ENCODE measurements around the gene SLC25A21.

DNA sequence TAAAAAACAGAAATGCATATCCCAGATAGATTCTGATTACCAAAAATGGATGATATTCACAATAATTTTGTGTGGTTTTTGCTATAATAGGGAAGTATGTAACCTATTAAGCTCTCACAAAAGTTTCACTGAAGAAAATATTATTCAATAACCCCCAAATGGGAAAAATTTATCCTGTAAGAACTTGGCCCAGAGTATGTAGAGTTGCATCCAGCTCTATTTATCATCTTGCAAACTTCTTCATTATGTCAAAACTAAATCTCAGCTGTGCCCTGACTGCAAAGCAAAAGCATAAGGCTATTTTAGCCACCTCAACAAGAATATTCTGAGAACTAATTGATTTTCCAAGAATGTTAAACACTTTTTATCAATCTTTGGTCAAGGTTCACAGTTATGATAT, 311.6 kb downstream of the SLC25A21 start:
- no peak for TF ChIP-seq CTCF (IDR thresholded peaks at IDR 0.05)
- TF ChIP-seq POLR2AphosphoS5 (IDR thresholded peaks at IDR 0.05), result no peak

Data from stomach (tissue), 4 donors.